ENCODE measurements around the gene GPR18. TPM values are rescaled to one million over a fixed set of nuclear protein-coding genes. Genes with fewer than 3 reads are reported as not detected.

GPR18 gene
- total and polyA plus RNA-seq, 2 of the 4 experiments (the other 2 are of a cell fraction): not detected

GRCh38 chr13:99256283-99256682 lies 1.9 kb downstream of the GPR18 start:
- no CpG with 5 or more reads among the region's 2 CpGs for WGBS, 2 experiments (ENCODE audit: extremely low coverage in 2 of 2, insufficient read length in 1 of 2)
- no peak overlapping the region for H3K27ac ChIP-seq (ENCODE audit: insufficient read depth, low read length)
- peaks cover 4 to 10% of the 10 kb centered on the region in 2 experiments; a peak in 2 of 4 replicates for H3K79me1 ChIP-seq (ENCODE audit: low read depth in 1 of 2, low read length in 2 of 2)
- no peak overlapping the region for H3K9ac ChIP-seq (ENCODE audit: low read depth, low read length)
- no peak for ATAC-seq (ENCODE audit: low read depth)
- H3K18ac ChIP-seq (ENCODE audit: low read depth, low read length): peak overlapping the region; percentile 50; the same call in 1 of the 2 replicates
- in situ Hi-C loops (cut with MboI; ENCODE audit: low sequenced_read_pairs) (no loop called here), dilution Hi-C loops (cut with HindIII; ENCODE audit: low sequenced_read_pairs, unreplicated experiment) (no loop called here), intact Hi-C loops (cut with micrococcal nuclease) (loop anchor here (5.0 kb wide), 1 partner anchor 54 kb away; the partner anchor contains the start of gene UBAC2)
- peak overlapping the region; percentile 49; the same call in 1 of the 2 replicates for H4K5ac ChIP-seq (ENCODE audit: low read depth, low read length)
- no peak for TF ChIP-seq CEBPB (IDR thresholded peaks at IDR 0.05; ENCODE audit: low read depth, low read length)
- TF ChIP-seq CHD1 (IDR thresholded peaks at IDR 0.05; ENCODE audit: low read depth, low read length): no peak
- no peak for TF ChIP-seq BHLHE40 (IDR thresholded peaks at IDR 0.05; ENCODE audit: low read depth, low read length)
- peaks cover 3% of the 10 kb centered on the region; the same call in 1 of the 2 replicates for H3K9me1 ChIP-seq (ENCODE audit: insufficient read depth, low read length)
- no peak overlapping the region for H2AFZ ChIP-seq (replicated peaks; ENCODE audit: low read length, poor library complexity)
- H2AK5ac ChIP-seq (ENCODE audit: low read depth, low read length): no peak overlapping the region
- H2BK20ac ChIP-seq (ENCODE audit: low read depth, low read length): no peak overlapping the region
- CTCF ChIA-PET: interaction anchor here (1.0 to 1.3 kb wide), 3 partner anchors 10 to 80 kb away, joined by 3 to 4 read pairs (median 3); no protein-coding TSS in a partner anchor
- H3K36me3 ChIP-seq (ENCODE audit: control insufficient read depth, insufficient read depth, low read length): peaks cover 9% of the 10 kb centered on the region
- no TSS peak for BruUV-seq (replicated peaks)
- H3K27me3 ChIP-seq (ENCODE audit: control insufficient read depth, insufficient read depth, low read length): no peaks in the 10 kb centered on the region
- H2BK15ac ChIP-seq (ENCODE audit: low read depth, low read length): no peak overlapping the region
- H2BK120ac ChIP-seq (ENCODE audit: low read depth, low read length): no peak overlapping the region
- no peaks in the 10 kb centered on the region for H3K9me3 ChIP-seq (ENCODE audit: control insufficient read depth, insufficient read depth, low read length)
- H4K20me1 ChIP-seq (ENCODE audit: insufficient read depth, low read length): no peaks in the 10 kb centered on the region
- H4K91ac ChIP-seq (ENCODE audit: insufficient read depth, low read depth, low read length): no peak overlapping the region
- no peak overlapping the region for H2BK5ac ChIP-seq (ENCODE audit: low read depth, low read length, poor library complexity, severe bottlenecking)
- no peak overlapping the region for H3K14ac ChIP-seq (replicated peaks; ENCODE audit: low read depth, low read length)
- no peak overlapping the region for H3K4me2 ChIP-seq (ENCODE audit: low read depth, low read length)
- no peak overlapping the region for H3K23ac ChIP-seq (ENCODE audit: low read depth, low read length)
- H2AK9ac ChIP-seq (replicated peaks; ENCODE audit: low read depth, low read length, poor library complexity): no peak overlapping the region
- H3K4ac ChIP-seq (ENCODE audit: low read depth, low read length): no peak overlapping the region
- no peak overlapping the region for H3K56ac ChIP-seq (ENCODE audit: extremely low read depth, insufficient read depth, low read length)
- peaks cover 4% of the 10 kb centered on the region; the same call in 1 of the 2 replicates for H3K4me1 ChIP-seq (ENCODE audit: control insufficient read depth, insufficient read depth, low read length)
- POLR2A ChIA-PET (ENCODE audit: unreplicated experiment): no interaction called here
- no peak for DNase-seq
- H3K4me3 ChIP-seq (ENCODE audit: insufficient read depth, low read depth, low read length): no peak overlapping the region
- peak overlapping the region in 1 of 2 experiments; percentile 46; a peak in 1 of 4 replicates for H4K8ac ChIP-seq (ENCODE audit: low read depth in 2 of 2, low read length in 2 of 2)

All from IMR-90 (cell line).